Mesenchymal stem cell (in vitro differentiated cells and primary cell): ENCODE data around the gene ETFBKMT.
"Not testable (repeated sequence)": the region's sequence is repeated elsewhere in the genome, so short reads cannot be mapped to it uniquely, and the experiment has no call there.

Experiments used
- DNase-seq: peaks from one replicate; pipeline ENCODE4 v3.0.0-alpha.2; 2013
- H2AFZ ChIP-seq: one replicate; pipeline ENCODE4 v1.6.1; 2013; ENCODE audit warnings: low read depth, mild to moderate bottlenecking, control low read depth, inconsistent platforms, low read length, moderate library complexity
- H2AK5ac ChIP-seq: 2 replicates; pipeline ENCODE4 v1.6.1; 2013; ENCODE audit warnings: low read length, moderate library complexity, mild to moderate bottlenecking, inconsistent platforms; ENCODE audit not compliant: severe bottlenecking
- H2BK120ac ChIP-seq: one replicate; pipeline ENCODE4 v1.6.1; 2013; ENCODE audit warnings: low read depth, mild to moderate bottlenecking, inconsistent platforms, low read length, moderate library complexity
- H2BK12ac ChIP-seq, 2 experiments: one replicate each; pipeline ENCODE4 v1.6.1; 2013; ENCODE audit warnings: inconsistent platforms in 2 of 2, low read length in 2 of 2, mild to moderate bottlenecking in 2 of 2, moderate library complexity in 2 of 2, control low read depth in 1 of 2
- H2BK15ac ChIP-seq: one replicate; pipeline ENCODE4 v1.6.1; 2013; ENCODE audit warnings: mild to moderate bottlenecking, low read depth, inconsistent platforms; ENCODE audit not compliant: poor library complexity, severe bottlenecking
- H2BK5ac ChIP-seq: 2 replicates; pipeline ENCODE4 v1.6.1; 2013; ENCODE audit warnings: low read depth, mild to moderate bottlenecking, low read length, control low read depth, inconsistent platforms; ENCODE audit not compliant: poor library complexity, severe bottlenecking
- H3K14ac ChIP-seq, 2 experiments: one replicate each; pipeline ENCODE4 v1.6.1; 2013; ENCODE audit warnings: inconsistent platforms in 2 of 2, low read length in 2 of 2, control low read depth in 1 of 2, mild to moderate bottlenecking in 1 of 2, moderate library complexity in 1 of 2
- H3K18ac ChIP-seq, 2 experiments: one replicate each; pipeline ENCODE4 v1.6.1; 2013; ENCODE audit warnings: inconsistent platforms in 2 of 2, low read length in 2 of 2, control low read depth in 1 of 2, low read depth in 1 of 2, mild to moderate bottlenecking in 1 of 2
- H3K23ac ChIP-seq, 2 experiments: one replicate each; pipeline ENCODE4 v1.6.1; 2013; ENCODE audit warnings: inconsistent platforms in 2 of 2, low read length in 2 of 2, mild to moderate bottlenecking in 2 of 2, moderate library complexity in 2 of 2, control low read depth in 1 of 2
- H3K27ac ChIP-seq: 2 replicates; pipeline ENCODE4 v1.5.1; 2013; ENCODE audit warnings: mild to moderate bottlenecking, moderate library complexity, low read length, control low read depth, inconsistent platforms; ENCODE audit not compliant: poor library complexity, severe bottlenecking
- H3K27me3 ChIP-seq, 2 experiments: 2 replicates each; pipeline versions ENCODE4 v1.6.1 to v1.7.0; 2013; ENCODE audit warnings: low read length in 2 of 2, mild to moderate bottlenecking in 2 of 2, moderate library complexity in 2 of 2, control low read depth in 1 of 2, inconsistent platforms in 1 of 2; ENCODE audit not compliant: control insufficient read depth in 1 of 2, insufficient read depth in 1 of 2
- H3K36me3 ChIP-seq, 2 experiments: 2 replicates each; pipeline versions ENCODE4 v1.6.1 to v1.7.0; 2013; ENCODE audit warnings: low read length in 2 of 2, control low read depth in 1 of 2, inconsistent platforms in 1 of 2, low read depth in 1 of 2, mild to moderate bottlenecking in 1 of 2; ENCODE audit not compliant: insufficient read depth in 2 of 2, control insufficient read depth in 1 of 2
- H3K4ac ChIP-seq, 2 experiments: one replicate each; pipeline ENCODE4 v1.6.1; 2013; ENCODE audit warnings: inconsistent platforms in 2 of 2, low read length in 2 of 2, mild to moderate bottlenecking in 2 of 2, moderate library complexity in 2 of 2, control low read depth in 1 of 2, low read depth in 1 of 2
- H3K4me1 ChIP-seq: 2 replicates; pipeline ENCODE4 v1.6.1; 2013; ENCODE audit warnings: low read depth, low read length, control low read depth; ENCODE audit not compliant: control insufficient read depth, insufficient read depth
- H3K4me2 ChIP-seq: 2 replicates; pipeline ENCODE4 v1.6.1; 2013; ENCODE audit warnings: low read length, mild to moderate bottlenecking, inconsistent platforms; ENCODE audit not compliant: poor library complexity, severe bottlenecking
- H3K4me3 ChIP-seq, 2 experiments: 2 replicates each; pipeline versions ENCODE4 v1.5.1 to v1.7.0; 2013; ENCODE audit warnings: low read length in 2 of 2, mild to moderate bottlenecking in 2 of 2, control low read depth in 1 of 2, low read depth in 1 of 2; ENCODE audit not compliant: insufficient read depth in 1 of 2
- H3K79me1 ChIP-seq: replicated peaks from 2 replicates; pipeline ENCODE4 v1.6.1; 2013; ENCODE audit warnings: mild to moderate bottlenecking, control low read depth, low read length, inconsistent platforms; ENCODE audit not compliant: poor library complexity, severe bottlenecking
- H3K9ac ChIP-seq: 2 replicates; pipeline ENCODE4 v1.7.0; 2013; ENCODE audit warnings: mild to moderate bottlenecking, low read length, moderate library complexity
- H3K9me3 ChIP-seq: 2 replicates; pipeline ENCODE4 v1.7.0; 2013; ENCODE audit warnings: mild to moderate bottlenecking, low read length; ENCODE audit not compliant: control insufficient read depth
- H4K8ac ChIP-seq: one replicate; pipeline ENCODE4 v1.6.1; 2013; ENCODE audit warnings: inconsistent platforms, mild to moderate bottlenecking, low read length, moderate library complexity
- H4K91ac ChIP-seq: one replicate; pipeline ENCODE4 v1.6.1; 2013; ENCODE audit warnings: mild to moderate bottlenecking, low read length, inconsistent platforms
- WGBS: methylation state at CpG from one replicate; pipeline ENCODE4 v1.1.7; 2013; ENCODE audit warnings: mixed read lengths; 5-methylcytosine and 5-hydroxymethylcytosine counted together

The ETFBKMT gene

GRCh38 chr12:31705621-31706020, 46.1 kb downstream of the ETFBKMT start:
- no peak overlapping the region for H3K14ac ChIP-seq
- H3K23ac ChIP-seq, result no peak overlapping the region
- H3K4ac ChIP-seq, result no peak overlapping the region
- 60% methylated on average over 2 of the region's 2 CpGs for WGBS
- H2BK12ac ChIP-seq, result no peak overlapping the region
- DNase-seq, result no peak
- no peaks in the 10 kb centered on the region for H3K79me1 ChIP-seq
- no peak overlapping the region for H3K18ac ChIP-seq
- H2BK15ac ChIP-seq, result no peak overlapping the region
- no peaks in the 10 kb centered on the region for H3K4me1 ChIP-seq
- no peak overlapping the region for H2AFZ ChIP-seq
- H2BK5ac ChIP-seq, result no peak overlapping the region
- H3K9ac ChIP-seq, result no peak overlapping the region
- no peak overlapping the region for H4K8ac ChIP-seq
- no peak overlapping the region for H3K4me2 ChIP-seq
- peaks cover 0 to 3% of the 10 kb centered on the region in 2 experiments for H3K36me3 ChIP-seq
- H3K27ac ChIP-seq, result no peak overlapping the region
- no peaks in the 10 kb centered on the region for H3K27me3 ChIP-seq
- H2AK5ac ChIP-seq, result no peak overlapping the region
- H3K4me3 ChIP-seq, result no peak overlapping the region
- H4K91ac ChIP-seq, result no peak overlapping the region
- H2BK120ac ChIP-seq, result no peak overlapping the region
- peaks cover 5% of the 10 kb centered on the region for H3K9me3 ChIP-seq

GRCh38 chr12:31708118-31708517, 48.6 kb downstream of the ETFBKMT start:
- WGBS, result 93% methylated on average over 7 of the region's 7 CpGs

DNA sequence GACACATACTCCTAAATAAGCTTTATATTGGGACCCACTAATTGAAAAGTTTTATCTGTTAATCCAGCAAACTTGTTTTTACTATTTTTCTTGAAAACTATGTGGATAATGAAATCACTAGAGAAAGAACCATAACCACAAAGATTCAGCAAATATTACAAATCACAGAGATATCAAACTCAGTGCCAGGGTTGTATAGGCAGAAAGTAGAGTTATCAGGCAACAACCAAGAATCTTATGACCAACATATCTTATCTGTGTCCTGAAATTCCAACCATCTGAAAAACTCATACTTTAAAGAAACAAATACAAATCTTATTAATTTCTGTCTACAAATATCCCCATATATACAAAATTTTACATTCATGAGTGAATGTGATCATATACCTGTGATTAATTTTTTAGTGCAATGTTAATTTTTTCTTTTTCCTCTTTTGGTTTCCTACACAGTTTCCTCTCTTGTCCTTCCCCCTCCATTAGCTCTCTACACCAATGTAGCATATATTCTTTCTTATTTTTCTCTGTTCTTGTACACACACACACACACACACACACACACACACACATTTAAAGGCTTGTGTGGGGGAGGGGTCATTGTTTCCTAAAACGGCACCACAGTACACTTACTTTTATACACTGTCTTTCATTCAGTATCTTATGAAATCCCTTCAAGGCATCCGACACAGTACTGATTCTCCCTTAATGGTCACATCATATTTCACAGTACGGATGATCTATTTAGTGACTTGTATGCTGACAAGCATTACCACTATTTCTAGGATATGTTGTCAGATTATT, 50.7 kb downstream of the ETFBKMT start:
- Histone ChIP-seq H4K8ac (no peak overlapping the region), H2BK12ac (no peak overlapping the region), H3K4me2 (no peak overlapping the region), H3K23ac (no peak overlapping the region), H3K9ac (no peak overlapping the region), H3K4ac (no peak overlapping the region), H3K4me3 (no peak overlapping the region), H2BK120ac (no peak overlapping the region), H3K36me3 (no peaks in the 10 kb centered on the region), H2AFZ (no peak overlapping the region), H2BK5ac (no peak overlapping the region), H3K9me3 (peaks cover 5% of the 10 kb centered on the region), H2AK5ac (no peak overlapping the region), H3K27ac (no peak overlapping the region), H2BK15ac (no peak overlapping the region), H4K91ac (no peak overlapping the region), H3K79me1 (no peaks in the 10 kb centered on the region), H3K27me3 (no peaks in the 10 kb centered on the region), H3K18ac (no peak overlapping the region), H3K4me1 (no peaks in the 10 kb centered on the region), H3K14ac (no peak overlapping the region)
- WGBS, result 88% methylated on average over 1 of the region's 3 CpGs
- no peak for DNase-seq

More at GRCh38 chr12:31708118-31708517, 48.6 kb downstream of the ETFBKMT start:
- H3K4me3 ChIP-seq, H3K23ac ChIP-seq, H3K4me2 ChIP-seq, H3K79me1 ChIP-seq, H3K4me1 ChIP-seq, H3K4ac ChIP-seq, DNase-seq, H3K14ac ChIP-seq, H4K8ac ChIP-seq, H2BK120ac ChIP-seq, H2BK15ac ChIP-seq, H3K27me3 ChIP-seq, H2BK12ac ChIP-seq, H2AFZ ChIP-seq, H2AK5ac ChIP-seq, H3K9ac ChIP-seq, H4K91ac ChIP-seq, H3K27ac ChIP-seq, H2BK5ac ChIP-seq, H3K36me3 ChIP-seq, H3K9me3 ChIP-seq, H3K18ac ChIP-seq: not testable (repeated sequence)

DNA sequence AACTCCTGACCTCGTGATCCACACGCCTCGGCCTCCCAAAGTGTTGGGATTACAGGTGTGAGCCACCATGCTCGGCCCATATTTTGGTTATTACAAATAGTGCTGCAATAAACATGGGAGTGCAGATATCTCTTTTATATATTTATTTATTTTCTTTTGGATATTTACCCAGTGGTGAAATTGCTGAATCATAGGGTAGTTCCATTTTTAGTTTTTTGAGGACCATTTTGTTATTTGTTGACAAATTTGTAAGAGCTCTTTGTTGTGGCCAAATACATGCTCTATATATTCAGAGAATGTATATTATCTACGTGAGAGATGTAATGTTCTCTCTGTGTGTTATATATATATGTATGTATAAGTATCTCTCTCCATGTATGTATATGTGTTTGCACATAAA, 53.4 kb downstream of the ETFBKMT start:
- no peak overlapping the region for H2BK12ac ChIP-seq
- no peak overlapping the region for H2BK120ac ChIP-seq

More for the DNA sequence above, 53.4 kb downstream of the ETFBKMT start:
- Histone ChIP-seq H3K4me2 (no peak overlapping the region), H3K79me1 (no peaks in the 10 kb centered on the region), H2AK5ac (no peak overlapping the region), H3K23ac (no peak overlapping the region), H2BK5ac (no peak overlapping the region), H4K91ac (no peak overlapping the region), H3K4me3 (no peak overlapping the region), H3K9ac (no peak overlapping the region), H3K18ac (no peak overlapping the region), H2BK15ac (no peak overlapping the region), H2AFZ (no peak overlapping the region), H3K9me3 (no peaks in the 10 kb centered on the region), H3K14ac (no peak overlapping the region), H3K36me3 (no peaks in the 10 kb centered on the region), H3K4ac (no peak overlapping the region), H4K8ac (no peak overlapping the region), H3K4me1 (no peaks in the 10 kb centered on the region), H3K27ac (no peak overlapping the region), H3K27me3 (no peaks in the 10 kb centered on the region)
- WGBS, result 99% methylated on average over 4 of the region's 5 CpGs
- DNase-seq, result no peak
